Daoy (cell line): ENCODE results near the gene ATG7. TPM values are rescaled to one million over a fixed set of nuclear protein-coding genes. Genes with fewer than 3 reads are reported as not detected.
A peak's percentile ranks its signal among the peaks of the same experiment; 100 is the strongest.
"Not testable (repeated sequence)": the region's sequence is repeated elsewhere in the genome, so short reads cannot be mapped to it uniquely, and the experiment has no call there.

Experiments used
- DNase-seq: peaks from one replicate; pipeline ENCODE4 v3.0.0-alpha.2; 2015; ENCODE audit warnings: low read depth
- total RNA-seq: library from RNA; depleted of rRNA; stranded (reverse); fragments of >200 nt; shearing (Covaris generic); gene quantifications from 2 replicates; pipeline ENCODE4 v1.2.3, GENCODE V29; 2014

The ATG7 gene
- total RNA-seq, 1 experiment from 2014 or later: 51.6 TPM

GRCh38 chr3:11587766-11588165 lies 315.6 kb downstream of the ATG7 start:
- DNase-seq: no peak

- no peak for DNase-seq
Observed at GRCh38 chr3:11588338-11588737, 316.1 kb downstream of the ATG7 start.

- no peak for DNase-seq
Observed at GRCh38 chr3:11588755-11589154, 316.6 kb downstream of the ATG7 start.

- no peak for DNase-seq
Observed at GRCh38 chr3:11589706-11590105, 317.5 kb downstream of the ATG7 start.

GRCh38 chr3:11591002-11591355 lies 318.8 kb downstream of the ATG7 start:
- no peak for DNase-seq

- peak; percentile 40 for DNase-seq
Observed at GRCh38 chr3:11591391-11592282, 319.4 kb downstream of the ATG7 start.

- peak; percentile 32 for DNase-seq
Observed at GRCh38 chr3:11592445-11593298, 320.5 kb downstream of the ATG7 start.

GRCh38 chr3:11593318-11594034 lies 321.3 kb downstream of the ATG7 start:
- DNase-seq: no peak

GRCh38 chr3:11595024-11595423 lies 322.8 kb downstream of the ATG7 start:
- DNase-seq: not testable (repeated sequence)

GRCh38 chr3:11596387-11596786 lies 324.2 kb downstream of the ATG7 start:
- DNase-seq: no peak

GRCh38 chr3:11600501-11601282 lies 328.5 kb downstream of the ATG7 start:
- DNase-seq: peak; percentile 97

- DNase-seq: peak; percentile 32
Observed at GRCh38 chr3:11601446-11602238, 329.4 kb downstream of the ATG7 start.

- no peak for DNase-seq
Observed at GRCh38 chr3:11602239-11602840, 330.1 kb downstream of the ATG7 start.

GRCh38 chr3:11602886-11603527 lies 330.8 kb downstream of the ATG7 start:
- no peak for DNase-seq

- no peak for DNase-seq
Observed at GRCh38 chr3:11603628-11604027, 331.4 kb downstream of the ATG7 start.

- no peak for DNase-seq
Observed at GRCh38 chr3:11604139-11604892, 332.1 kb downstream of the ATG7 start.

GRCh38 chr3:11605398-11605797 lies 333.2 kb downstream of the ATG7 start:
- no peak for DNase-seq

- DNase-seq: no peak
Observed at GRCh38 chr3:11606090-11606784, 334.0 kb downstream of the ATG7 start.
